A673 (cell line): ENCODE results near the gene TRAPPC6A.

Experiments used
- EZH2 ChIP-seq: fragments of 200-600 bp; sonication (generic); IDR thresholded peaks from 2 replicates; pipeline ENCODE4 v1.6.1; 2017; ENCODE audit warnings: borderline replicate concordance, low read depth, mild to moderate bottlenecking, mixed read lengths, antibody characterized with exemption, low read length; ENCODE audit not compliant: poor library complexity, severe bottlenecking
- TF ChIP-seq, protein P1 (sequence below): fragments of 300-800, 200-600 bp; sonication (generic); conservative IDR thresholded peaks from 2 replicates; pipeline ENCODE4 v1.5.1; 2017; ENCODE audit warnings: low read depth, mild to moderate bottlenecking, antibody characterized with exemption, low read length, moderate library complexity, mixed read lengths

DNA sequence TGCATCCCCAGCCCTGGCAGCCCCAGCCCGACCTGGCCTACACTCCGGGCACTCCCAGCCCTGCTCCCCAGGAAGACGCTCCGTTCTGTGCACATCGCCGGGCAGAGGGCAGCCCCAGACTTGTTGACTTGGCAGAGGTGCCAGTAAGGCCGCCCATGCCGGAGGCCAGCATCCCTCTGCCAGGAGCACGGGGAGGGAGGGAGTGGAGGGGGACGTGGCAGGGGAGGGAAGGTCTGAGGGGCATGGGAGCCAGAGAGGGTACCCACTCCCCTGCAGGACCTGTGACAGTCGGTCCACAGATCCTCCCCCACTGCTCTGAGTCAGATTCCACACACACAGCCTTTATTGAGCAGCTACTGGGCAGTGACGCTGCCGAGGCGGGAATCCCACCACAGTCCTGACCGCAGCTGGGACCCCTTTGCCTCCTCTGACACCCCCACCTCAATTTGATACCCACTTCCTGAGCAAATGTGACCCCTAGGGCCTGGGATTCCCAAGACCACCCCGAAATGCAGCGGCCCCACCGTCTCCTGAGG, 15.4 kb downstream of the TRAPPC6A start:
- TF ChIP-seq, protein P1, sequence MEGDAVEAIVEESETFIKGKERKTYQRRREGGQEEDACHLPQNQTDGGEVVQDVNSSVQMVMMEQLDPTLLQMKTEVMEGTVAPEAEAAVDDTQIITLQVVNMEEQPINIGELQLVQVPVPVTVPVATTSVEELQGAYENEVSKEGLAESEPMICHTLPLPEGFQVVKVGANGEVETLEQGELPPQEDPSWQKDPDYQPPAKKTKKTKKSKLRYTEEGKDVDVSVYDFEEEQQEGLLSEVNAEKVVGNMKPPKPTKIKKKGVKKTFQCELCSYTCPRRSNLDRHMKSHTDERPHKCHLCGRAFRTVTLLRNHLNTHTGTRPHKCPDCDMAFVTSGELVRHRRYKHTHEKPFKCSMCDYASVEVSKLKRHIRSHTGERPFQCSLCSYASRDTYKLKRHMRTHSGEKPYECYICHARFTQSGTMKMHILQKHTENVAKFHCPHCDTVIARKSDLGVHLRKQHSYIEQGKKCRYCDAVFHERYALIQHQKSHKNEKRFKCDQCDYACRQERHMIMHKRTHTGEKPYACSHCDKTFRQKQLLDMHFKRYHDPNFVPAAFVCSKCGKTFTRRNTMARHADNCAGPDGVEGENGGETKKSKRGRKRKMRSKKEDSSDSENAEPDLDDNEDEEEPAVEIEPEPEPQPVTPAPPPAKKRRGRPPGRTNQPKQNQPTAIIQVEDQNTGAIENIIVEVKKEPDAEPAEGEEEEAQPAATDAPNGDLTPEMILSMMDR = no peak
- TF ChIP-seq EZH2 = no peak
